GM19043 (cell line): ENCODE data around the gene SI.
"Not testable (repeated sequence)": the region's sequence is repeated elsewhere in the genome, so short reads cannot be mapped to it uniquely, and the experiment has no call there.

Source experiments
- ATAC-seq: cut with Tn5 transposase; IDR thresholded peaks from one replicate; pipeline ENCODE4 v1.9.1; 2021; ENCODE audit warnings: low read depth; ENCODE audit not compliant: unreplicated experiment

SI gene

DNA sequence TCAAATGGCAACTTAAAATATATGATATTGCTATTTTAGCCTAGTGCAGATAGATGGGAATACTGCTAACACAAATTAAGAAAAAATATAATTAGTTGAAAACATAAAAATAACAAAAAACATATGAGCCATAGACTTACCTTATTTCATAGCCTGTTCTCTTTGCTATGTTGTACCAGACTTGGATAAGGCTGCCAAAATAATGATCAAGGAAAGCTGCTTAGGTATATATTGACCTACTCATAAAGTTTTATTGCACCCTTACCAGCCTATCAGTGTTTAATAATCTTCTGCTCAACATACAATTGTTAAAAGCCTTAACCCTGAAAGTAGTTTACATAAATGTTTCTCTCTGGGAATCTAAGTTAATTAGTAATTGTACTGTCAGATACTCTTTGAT lies at the start of gene SI:
Gene SI (minus strand): TSS at position 204 of the 400 bp plus-strand sequence. CDS start 2,484 bp downstream, outside the sequence.
- no peak for ATAC-seq

- ATAC-seq = no peak
These were observed 47.5 kb upstream of the SI start for GRCh38 chr3:165125836-165126235.

- no peak for ATAC-seq
These were observed 33.1 kb upstream of the SI start for GRCh38 chr3:165111401-165111800.

DNA sequence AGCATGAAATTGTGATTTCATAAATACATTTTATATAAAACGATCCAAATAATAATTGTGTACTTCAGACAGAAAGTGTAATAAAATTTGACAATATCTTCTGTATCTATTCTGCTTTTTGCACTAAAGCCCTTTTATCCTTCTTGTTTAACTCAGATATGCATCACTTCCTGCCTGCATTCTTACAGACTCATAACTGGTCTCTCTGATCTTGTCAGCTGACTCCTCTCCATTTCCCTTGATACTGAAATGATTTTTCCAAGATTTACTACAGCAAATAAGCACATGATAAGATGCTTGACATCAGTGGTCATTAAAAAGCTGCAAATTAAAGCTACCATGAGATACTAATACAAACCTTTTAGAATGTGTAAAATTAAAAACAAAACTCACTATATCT lies 25.3 kb upstream of the SI start:
- no peak for ATAC-seq

DNA sequence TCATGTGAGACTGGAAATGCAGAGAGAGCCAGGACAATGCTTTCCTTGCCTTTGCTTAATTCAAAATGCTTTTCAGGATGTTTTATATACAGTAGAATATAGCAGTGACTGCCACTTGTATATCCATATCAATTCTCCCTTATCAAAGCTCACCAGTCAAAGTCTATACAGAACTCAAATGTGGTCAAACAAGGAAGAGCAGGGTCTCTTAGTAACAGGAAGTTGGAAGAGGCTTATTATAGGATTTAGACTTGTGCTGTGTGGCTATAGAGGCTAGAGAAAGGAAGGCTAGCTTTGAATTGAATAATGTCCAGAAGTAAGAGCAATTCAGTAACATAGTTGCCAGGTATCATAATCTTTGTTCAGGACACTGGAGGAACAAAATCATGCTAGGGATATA lies 4.4 kb upstream of the SI start:
- ATAC-seq = no peak

- ATAC-seq = no peak
These were observed 2.9 kb upstream of the SI start for GRCh38 chr3:165081183-165081582.

GRCh38 chr3:165075695-165076094 lies 2.6 kb downstream of the SI start:
- ATAC-seq = no peak

- ATAC-seq = no peak
These were observed 7.6 kb downstream of the SI start for GRCh38 chr3:165070682-165071081.

GRCh38 chr3:165056510-165056909 lies 21.8 kb downstream of the SI start:
- ATAC-seq = no peak

DNA sequence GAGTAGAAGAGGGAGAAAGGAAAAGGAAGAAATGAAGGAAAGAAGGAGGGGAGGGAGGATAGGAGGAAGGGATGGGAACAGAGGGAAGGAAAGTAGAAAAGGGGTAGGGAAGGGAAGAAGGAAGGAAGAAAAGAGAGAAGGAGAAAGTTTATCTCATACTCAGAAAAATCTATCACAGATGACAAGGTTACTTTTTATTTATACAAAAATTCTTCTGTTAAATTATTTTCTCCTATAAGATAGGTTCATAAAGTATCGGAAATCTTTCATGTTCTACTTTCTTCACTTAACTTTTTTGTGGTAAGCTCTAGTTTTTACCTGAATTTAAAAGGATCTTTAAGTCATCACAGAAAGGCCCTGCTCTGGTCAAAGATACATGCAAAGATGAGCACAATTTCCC lies 38.1 kb downstream of the SI start:
- no peak for ATAC-seq

GRCh38 chr3:165011557-165011956 lies 66.7 kb downstream of the SI start:
- no peak for ATAC-seq

- no peak for ATAC-seq
These were observed 93.3 kb downstream of the SI start for GRCh38 chr3:164984947-164985346.

DNA sequence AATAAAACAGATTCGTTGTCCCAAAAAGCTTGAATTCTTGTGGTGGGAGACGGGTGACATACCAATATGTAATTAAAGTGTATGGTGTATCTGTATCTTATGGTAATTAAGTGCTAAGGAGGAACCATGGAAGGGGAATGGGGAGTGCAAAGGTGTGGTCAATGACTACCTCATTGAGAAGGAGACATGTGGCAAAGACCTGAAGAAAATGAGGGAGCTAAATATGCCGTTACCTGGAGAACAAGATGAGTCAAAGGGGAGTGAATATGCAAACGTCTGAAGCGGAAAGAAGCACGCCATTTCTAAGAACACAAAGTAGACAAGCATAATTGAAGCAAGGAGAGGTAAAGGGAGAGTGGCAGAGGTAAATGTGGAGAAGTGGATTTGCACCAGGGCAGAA lies 115.7 kb downstream of the SI start:
- ATAC-seq = no peak

DNA sequence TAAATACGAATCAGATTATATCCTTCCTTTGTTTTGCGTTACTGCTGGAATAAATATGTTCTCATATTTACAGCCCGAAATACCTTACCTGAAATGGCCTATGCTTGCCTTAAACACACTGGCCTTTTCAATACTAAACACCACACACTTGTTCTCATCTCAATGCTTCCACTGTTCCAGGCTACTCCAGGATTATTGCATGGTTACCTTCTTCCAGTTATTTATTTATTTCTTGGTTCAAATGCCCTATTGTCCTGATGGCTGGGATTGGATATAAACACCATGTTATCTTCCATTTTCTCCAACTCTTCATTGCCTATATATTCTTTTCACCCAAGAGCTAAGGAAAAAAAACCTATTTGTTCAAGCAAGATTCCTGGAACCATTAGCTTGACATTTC lies 125.3 kb downstream of the SI start:
- ATAC-seq = no peak

GRCh38 chr3:164951403-164951802 lies 126.9 kb downstream of the SI start:
- not testable (repeated sequence) for ATAC-seq

DNA sequence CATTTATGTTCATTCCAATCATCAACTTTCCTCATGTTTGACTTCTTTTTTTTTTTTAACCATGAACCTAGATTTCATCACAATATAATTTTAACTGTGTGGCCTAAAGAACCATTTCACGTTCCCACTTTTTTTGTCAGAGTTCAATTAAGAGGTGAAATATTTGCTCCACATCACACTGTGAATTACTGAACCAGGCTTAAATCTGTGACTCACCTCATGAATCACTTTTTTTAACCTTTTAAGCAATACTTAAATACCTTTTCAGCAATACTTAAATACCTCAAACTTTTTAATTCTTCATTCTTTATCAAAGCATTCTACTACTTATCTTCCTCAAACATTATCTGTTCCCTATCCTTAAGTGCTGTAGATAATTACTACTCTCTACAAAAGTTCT lies 137.6 kb downstream of the SI start:
- no peak for ATAC-seq

DNA sequence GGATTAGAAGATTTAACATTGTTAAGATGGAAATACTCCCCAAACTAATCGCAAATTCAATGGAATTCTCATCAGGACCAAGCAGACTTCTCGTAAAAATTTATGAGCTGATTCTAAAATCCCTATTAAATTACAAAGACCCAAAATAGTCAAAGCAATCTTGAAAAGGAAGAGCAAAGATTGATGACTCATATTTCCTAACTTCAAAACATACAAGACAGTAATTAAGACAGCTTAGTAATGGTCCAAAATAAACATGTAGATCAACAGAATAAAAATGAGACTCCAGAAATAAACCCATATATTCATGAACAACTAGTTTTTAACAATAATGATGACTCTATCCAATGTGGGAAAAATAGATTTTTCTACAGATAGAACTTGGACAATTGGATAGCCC lies 148.7 kb downstream of the SI start:
- ATAC-seq = no peak
